GM21737 (cell line): ENCODE results near the gene RNF166.

Experiments
- ATAC-seq: cut with Tn5 transposase; IDR thresholded peaks from one replicate; pipeline ENCODE4 v1.9.1; 2021; ENCODE audit warnings: mild to moderate bottlenecking, moderate library complexity; ENCODE audit not compliant: unreplicated experiment

The RNF166 gene

GRCh38 chr16:88712362-88712979, 6.3 kb upstream of the RNF166 start:
- no peak for ATAC-seq

GRCh38 chr16:88711750-88712340, 5.6 kb upstream of the RNF166 start:
- ATAC-seq = no peak

- ATAC-seq = no peak
These were observed 4.3 kb upstream of the RNF166 start for GRCh38 chr16:88710556-88710955.

GRCh38 chr16:88706965-88707826, 988 bp upstream of the RNF166 start:
- no peak for ATAC-seq

GRCh38 chr16:88705801-88706228, 393 bp downstream of the RNF166 start:
- peak; percentile 16 for ATAC-seq

- no peak for ATAC-seq
These were observed 1.0 kb downstream of the RNF166 start for GRCh38 chr16:88705076-88705684.

GRCh38 chr16:88703486-88704309, 2.5 kb downstream of the RNF166 start:
- ATAC-seq = no peak

- ATAC-seq = no peak
These were observed 3.6 kb downstream of the RNF166 start for GRCh38 chr16:88702371-88703210.

- no peak for ATAC-seq
These were observed 4.4 kb downstream of the RNF166 start for GRCh38 chr16:88701581-88702370.

GRCh38 chr16:88700636-88701482, 5.3 kb downstream of the RNF166 start:
- peak; percentile 59 for ATAC-seq

- ATAC-seq = no peak
These were observed 5.9 kb downstream of the RNF166 start for GRCh38 chr16:88700322-88700635.

GRCh38 chr16:88699180-88699579, 7.0 kb downstream of the RNF166 start:
- no peak for ATAC-seq

- ATAC-seq = no peak
These were observed 7.6 kb downstream of the RNF166 start for GRCh38 chr16:88698646-88699045.

- no peak for ATAC-seq
These were observed 8.2 kb downstream of the RNF166 start for GRCh38 chr16:88697831-88698615.

GRCh38 chr16:88697116-88697830, 8.9 kb downstream of the RNF166 start:
- no peak for ATAC-seq

GRCh38 chr16:88696441-88696840, 9.8 kb downstream of the RNF166 start:
- ATAC-seq = no peak

- ATAC-seq = no peak
These were observed 10.5 kb downstream of the RNF166 start for GRCh38 chr16:88695753-88696152.
